H1 (cell line): ENCODE data around the gene GPR26. TPM values are rescaled to one million over a fixed set of nuclear protein-coding genes. Genes with fewer than 3 reads are reported as not detected.
A peak's percentile ranks its signal among the peaks of the same experiment; 100 is the strongest.
"Not testable (repeated sequence)": the region's sequence is repeated elsewhere in the genome, so short reads cannot be mapped to it uniquely, and the experiment has no call there.

Experiments used
- CTCF ChIA-PET: fragments of 300-600 bp; sonication (Branson Sonifier 250); formaldehyde crosslinking; loops from one replicate; lab custom pipeline; 2021; ENCODE audit not compliant: partially characterized antibody; lab: Charles Lee
- POLR2A ChIA-PET: fragments of 300-600 bp; sonication (Branson Sonifier 250); formaldehyde crosslinking; loops from one replicate; lab custom pipeline; 2021; ENCODE audit warnings: inconsistent platforms; ENCODE audit not compliant: partially characterized antibody; lab: Charles Lee
- DNase-seq, 2 experiments: peaks; one replicate each; pipeline versions ENCODE4 v3.0.0 to v3.0.0-alpha.2; 2010 to 2022; ENCODE audit warnings: low spot score in 2 of 2, low read depth in 1 of 2, mixed read lengths in 1 of 2
- FAIRE-seq: peaks from 2 replicates; lab custom pipeline; 2011; peaks lifted over from hg19 to GRCh38; lab: Jason Lieb, UNC
- H2AFZ ChIP-seq: 2 replicates; pipeline ENCODE4 v1.8.1; 2012; ENCODE audit warnings: low read length, inconsistent platforms
- H2AK5ac ChIP-seq: 2 replicates; pipeline ENCODE4 v1.6.1; 2013; ENCODE audit warnings: low read depth, low read length
- H2BK120ac ChIP-seq: replicated peaks from 2 replicates; pipeline ENCODE3; 2013; ENCODE audit warnings: low read depth, low read length, inconsistent platforms
- H2BK12ac ChIP-seq: 2 replicates; pipeline ENCODE4 v1.6.1; 2013; ENCODE audit warnings: low read depth, low read length
- H2BK15ac ChIP-seq: 2 replicates; pipeline ENCODE4 v1.6.1; 2013; ENCODE audit warnings: low read length
- H2BK20ac ChIP-seq: 2 replicates; pipeline ENCODE4 v1.6.1; 2013; ENCODE audit warnings: low read length
- H2BK5ac ChIP-seq: 2 replicates; pipeline ENCODE4 v1.6.1; 2013; ENCODE audit warnings: low read depth, low read length
- H3K14ac ChIP-seq: 2 replicates; pipeline ENCODE4 v1.6.1; 2013; ENCODE audit warnings: inconsistent platforms; ENCODE audit not compliant: insufficient read length
- H3K18ac ChIP-seq: 2 replicates; pipeline ENCODE4 v1.6.1; 2013; ENCODE audit warnings: low read length; ENCODE audit errors: extremely low read depth
- H3K23ac ChIP-seq: 2 replicates; pipeline ENCODE4 v1.6.1; 2013; ENCODE audit warnings: inconsistent platforms; ENCODE audit not compliant: insufficient read length
- H3K23me2 ChIP-seq: 2 replicates; pipeline ENCODE4 v1.6.1; 2013; ENCODE audit warnings: low read depth, low read length
- H3K27ac ChIP-seq: 2 replicates; pipeline ENCODE4 v1.6.1; 2011; ENCODE audit warnings: low read depth, low read length, inconsistent platforms
- H3K27me3 ChIP-seq, 4 experiments: replicated peaks in 1 of 4; 1 replicate in 1 of 4; 2 replicates in 3 of 4; pipeline versions ENCODE4 v1.6.1 to v1.8.1; 2011 to 2013; ENCODE audit warnings: low read length in 3 of 4, mild to moderate bottlenecking in 3 of 4, inconsistent platforms in 2 of 4, mixed read lengths in 2 of 4, moderate library complexity in 1 of 4; ENCODE audit not compliant: control insufficient read depth in 3 of 4, insufficient read depth in 3 of 4; ENCODE audit errors: extremely low read depth in 1 of 4
- H3K36me3 ChIP-seq, 4 experiments: 2 replicates each; pipeline versions ENCODE4 v1.6.1 to v1.8.1; 2011 to 2013; ENCODE audit warnings: mild to moderate bottlenecking in 4 of 4, low read length in 3 of 4, moderate library complexity in 2 of 4, control low read depth in 1 of 4, inconsistent platforms in 1 of 4; ENCODE audit not compliant: insufficient read depth in 4 of 4, control insufficient read depth in 2 of 4
- H3K4ac ChIP-seq: replicated peaks from 2 replicates; pipeline ENCODE3; 2013; ENCODE audit warnings: low read length, low read depth, mixed read lengths, inconsistent platforms; ENCODE audit not compliant: insufficient read length
- H3K4me1 ChIP-seq, 4 experiments: replicated peaks in 1 of 4; 1 replicate in 1 of 4; 2 replicates in 3 of 4; pipeline versions ENCODE4 v1.6.1 to v1.8.1; 2011 to 2013; ENCODE audit warnings: low read length in 3 of 4, inconsistent platforms in 2 of 4, mixed read lengths in 1 of 4; ENCODE audit not compliant: insufficient read depth in 4 of 4, control insufficient read depth in 3 of 4
- H3K4me2 ChIP-seq, 2 experiments: 2 replicates each; pipeline versions ENCODE4 v1.6.1 to v1.8.1; 2011 to 2013; ENCODE audit warnings: low read depth in 2 of 2, low read length in 2 of 2, control low read depth in 1 of 2, inconsistent platforms in 1 of 2, mild to moderate bottlenecking in 1 of 2; ENCODE audit not compliant: insufficient read depth in 1 of 2
- H3K4me3 ChIP-seq, 4 experiments: fragments of 200-600, 300-600 bp in 1 of 4; sonication (generic), shearing (Covaris generic), sonication (Bioruptor Twin) in 1 of 4; 2 replicates each; pipeline versions ENCODE4 v1.5.1 to v1.8.1; 2011 to 2016; ENCODE audit warnings: low read length in 4 of 4, low read depth in 3 of 4, control low read depth in 2 of 4, inconsistent platforms in 2 of 4, mild to moderate bottlenecking in 2 of 4, mixed read lengths in 1 of 4, moderate library complexity in 1 of 4; ENCODE audit not compliant: insufficient read depth in 2 of 4; ENCODE audit errors: extremely low read depth in 1 of 4
- H3K56ac ChIP-seq: replicated peaks from 2 replicates; pipeline ENCODE3; 2013; ENCODE audit warnings: low read depth, mild to moderate bottlenecking, mixed read lengths, low read length, inconsistent platforms; ENCODE audit not compliant: insufficient read length
- H3K79me1 ChIP-seq: 2 replicates; pipeline ENCODE4 v1.6.1; 2013; ENCODE audit warnings: low read depth, low read length, control low read depth
- H3K79me2 ChIP-seq, 2 experiments: 2 replicates each; pipeline versions ENCODE4 v1.6.1 to v1.8.1; 2012 to 2013; ENCODE audit warnings: low read length in 2 of 2, mild to moderate bottlenecking in 2 of 2, inconsistent platforms in 1 of 2; ENCODE audit not compliant: insufficient read depth in 2 of 2, control insufficient read depth in 1 of 2
- H3K9ac ChIP-seq, 4 experiments: replicated peaks in 1 of 4; 1 replicate in 1 of 4; 2 replicates in 3 of 4; pipeline versions ENCODE4 v1.6.1 to v1.8.1; 2011 to 2013; ENCODE audit warnings: low read depth in 3 of 4, low read length in 3 of 4, control low read depth in 2 of 4, mild to moderate bottlenecking in 2 of 4, moderate library complexity in 2 of 4, inconsistent platforms in 1 of 4; ENCODE audit errors: extremely low read depth in 1 of 4
- H3K9me3 ChIP-seq, 2 experiments: 2 replicates each; pipeline versions ENCODE4 v1.6.1 to v1.8.1; 2012 to 2013; ENCODE audit warnings: mild to moderate bottlenecking in 2 of 2, moderate library complexity in 2 of 2, control low read depth in 1 of 2, inconsistent platforms in 1 of 2, low read depth in 1 of 2, low read length in 1 of 2, mixed read lengths in 1 of 2; ENCODE audit not compliant: insufficient read depth in 2 of 2
- H4K20me1 ChIP-seq, 2 experiments: replicated peaks in 1 of 2; 2 replicates each; pipeline versions ENCODE3 to v1.8.1; 2011 to 2013; ENCODE audit warnings: inconsistent platforms in 2 of 2, low read length in 2 of 2, mild to moderate bottlenecking in 1 of 2; ENCODE audit not compliant: insufficient read depth in 2 of 2, control insufficient read depth in 1 of 2
- H4K5ac ChIP-seq: 2 replicates; pipeline ENCODE4 v1.6.1; 2013; ENCODE audit warnings: low read length, low read depth, mixed read lengths, inconsistent platforms; ENCODE audit not compliant: insufficient read length
- H4K8ac ChIP-seq: 2 replicates; pipeline ENCODE4 v1.8.0; 2013; ENCODE audit warnings: mild to moderate bottlenecking, moderate library complexity, low read length, inconsistent platforms; ENCODE audit not compliant: insufficient read depth; ENCODE audit errors: extremely low read depth
- H4K91ac ChIP-seq: replicated peaks from 2 replicates; pipeline ENCODE3; 2013; ENCODE audit warnings: low read length, mixed read lengths, inconsistent platforms; ENCODE audit not compliant: insufficient read length
- KDM1A ChIP-seq: fragments of 200-600, 300-600 bp; sonication (generic); IDR thresholded peaks from 2 replicates; pipeline ENCODE4 v1.7.1; 2016; ENCODE audit warnings: mild to moderate bottlenecking, low read length, borderline replicate concordance
- WGBS, 2 experiments: shearing (Covaris generic) in 1 of 2; methylation state at CpG; one replicate each; pipeline versions ENCODE4 v1.1.6 to v1.1.7; 2013 to 2015; ENCODE audit warnings: low lambda C conversion rate in 2 of 2, mixed read lengths in 2 of 2, inconsistent platforms in 1 of 2, low coverage in 1 of 2, missing lambda C conversion rate in 1 of 2; ENCODE audit not compliant: insufficient replicate concordance in 2 of 2, insufficient coverage in 1 of 2, insufficient read length in 1 of 2; ENCODE audit errors: extremely low coverage in 1 of 2, missing lambda C conversion rate in 1 of 2; 5-methylcytosine and 5-hydroxymethylcytosine counted together
- polyA plus RNA-seq, 7 experiments: library from polyadenylated mRNA; depleted of rRNA in 3 of 7; stranded (reverse) in 5 of 7; unstranded in 2 of 7; fragments of >200 nt in 5 of 7; fragments of 200-250 nt in 2 of 7; gene quantifications; 1 replicate in 5 of 7; 2 replicates in 1 of 7; 4 replicates in 1 of 7; pipeline versions ENCODE4 v1.2.1 to v1.2.3, GENCODE V29; 2011 to 2013; ENCODE audit warnings: missing spikeins in 2 of 7, mixed read lengths in 2 of 7
- total RNA-seq: library from RNA; stranded (reverse); fragmentation: NEBNext Ultra II Directional; extraction: Animal tissue kit (Norgen Biotek cat#: 25700); gene quantifications from 2 replicates; pipeline ENCODE4 v1.2.1, GENCODE V29; 2021

Gene GPR26
- total and polyA plus RNA-seq, 2 of the 8 experiments (the other 6 are each of a cell fraction or from before 2014, with no cell fraction given), result 0.09 to 0.21 TPM

DNA sequence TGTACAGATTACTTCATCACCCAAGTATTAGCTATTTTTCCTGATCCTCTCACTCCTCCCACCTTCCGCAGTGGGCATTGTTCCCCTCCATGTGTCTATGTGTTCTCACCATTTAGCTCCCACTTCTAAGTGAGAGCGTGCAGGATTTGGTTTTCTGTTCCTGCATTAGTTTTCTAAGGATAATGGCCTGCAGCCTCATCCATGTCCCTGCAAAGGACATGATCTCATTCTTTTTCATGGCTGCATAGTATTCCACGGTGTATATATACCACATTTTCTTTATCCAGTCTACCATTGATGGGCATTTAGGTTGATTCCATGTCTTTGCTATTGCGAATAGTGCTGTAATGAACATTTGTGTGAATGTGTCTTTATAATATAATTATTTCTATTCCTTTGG is 70.8 kb downstream of the GPR26 start:
- H3K4me3 ChIP-seq, DNase-seq, H3K23ac ChIP-seq, H4K91ac ChIP-seq, H3K18ac ChIP-seq, H3K14ac ChIP-seq, H3K27ac ChIP-seq, H2BK15ac ChIP-seq, H3K27me3 ChIP-seq, H2AFZ ChIP-seq, H3K36me3 ChIP-seq, H3K4me2 ChIP-seq, H3K4me1 ChIP-seq, H3K9ac ChIP-seq, H2BK12ac ChIP-seq, H3K4ac ChIP-seq, H4K20me1 ChIP-seq, H2BK20ac ChIP-seq, H2BK120ac ChIP-seq, H3K9me3 ChIP-seq, FAIRE-seq, H4K8ac ChIP-seq, H3K79me1 ChIP-seq, H3K56ac ChIP-seq, CTCF ChIA-PET, H3K79me2 ChIP-seq, H3K23me2 ChIP-seq, H2AK5ac ChIP-seq, POLR2A ChIA-PET, H4K5ac ChIP-seq, H2BK5ac ChIP-seq: not testable (repeated sequence)
- 0 out of 2 replicates have a peak, but pooled peaks have one; percentile 29 for TF ChIP-seq KDM1A
- 54% methylated on average over 4 of the region's 4 CpGs; no CpG with 5 or more reads in 1 of the 2 experiments for WGBS, 2 experiments
